Neural cell (in vitro differentiated cells): ENCODE measurements around the gene GIMAP4. TPM values are rescaled to one million over a fixed set of nuclear protein-coding genes. Genes with fewer than 3 reads are reported as not detected.

Experiments used
- H2AFZ ChIP-seq: fragments of 200-600, 300-800 bp; sonication (generic), shearing (Covaris generic); 2 replicates; pipeline ENCODE4 v1.6.0; 2014; ENCODE audit warnings: low read depth, mild to moderate bottlenecking, antibody characterized with exemption, low read length, moderate library complexity
- H3F3A ChIP-seq: fragments of 200-600 bp; shearing (Covaris generic); 2 replicates; pipeline ENCODE4 v1.6.1; 2016; ENCODE audit warnings: mild to moderate bottlenecking, moderate library complexity, mixed read lengths, antibody characterized with exemption, low read length; ENCODE audit not compliant: insufficient read depth, poor library complexity, severe bottlenecking
- H3K27ac ChIP-seq: fragments of 200-600, 300-800 bp; sonication (generic), shearing (Covaris generic); 2 replicates; pipeline ENCODE4 v1.5.1; 2014; ENCODE audit warnings: mild to moderate bottlenecking, low read length, moderate library complexity
- H3K27me3 ChIP-seq: fragments of 300-800, 200-600 bp; sonication (generic), shearing (Covaris generic); 2 replicates; pipeline ENCODE4 v1.6.0; 2014; ENCODE audit warnings: mild to moderate bottlenecking, low read depth, low read length, moderate library complexity; ENCODE audit not compliant: insufficient read depth
- H3K36me3 ChIP-seq: fragments of 300-800, 200-600 bp; sonication (generic), shearing (Covaris generic); 2 replicates; pipeline ENCODE4 v1.5.1; 2014; ENCODE audit warnings: mild to moderate bottlenecking, antibody characterized with exemption, low read length, moderate library complexity; ENCODE audit not compliant: insufficient read depth
- H3K4me2 ChIP-seq: fragments of 300-800, 200-600 bp; sonication (generic), shearing (Covaris generic); 2 replicates; pipeline ENCODE4 v1.6.0; 2014; ENCODE audit warnings: mild to moderate bottlenecking, low read length
- H3K4me3 ChIP-seq: fragments of 300-800, 200-600 bp; sonication (generic), shearing (Covaris generic); 2 replicates; pipeline ENCODE4 v1.5.1; 2014; ENCODE audit warnings: mild to moderate bottlenecking, low read length, moderate library complexity
- H3K79me2 ChIP-seq: fragments of 200-600 bp; shearing (Covaris generic); replicated peaks from 2 replicates; pipeline ENCODE4 v1.6.0; 2014; ENCODE audit warnings: mild to moderate bottlenecking, low read length, moderate library complexity; ENCODE audit not compliant: insufficient read depth
- H3K9ac ChIP-seq: fragments of 300-800, 200-600 bp; sonication (generic), shearing (Covaris generic); 2 replicates; pipeline ENCODE4 v1.6.1; 2016; ENCODE audit warnings: mild to moderate bottlenecking, low read length, mixed read lengths
- H3K9me2 ChIP-seq: fragments of 200-600 bp; shearing (Covaris generic); 2 replicates; pipeline ENCODE4 v1.6.1; 2016; ENCODE audit warnings: mild to moderate bottlenecking, low read length, mixed read lengths; ENCODE audit not compliant: insufficient read depth
- H3K9me3 ChIP-seq: fragments of 200-600, 300-800 bp; sonication (generic), shearing (Covaris generic); 2 replicates; pipeline ENCODE4 v1.6.1; 2016; ENCODE audit warnings: mild to moderate bottlenecking, mixed run types, low read length, moderate library complexity, mixed read lengths
- H4K20me1 ChIP-seq: fragments of 200-600 bp; shearing (Covaris generic); 2 replicates; pipeline ENCODE4 v1.6.1; 2016; ENCODE audit warnings: mild to moderate bottlenecking, mixed run types; ENCODE audit not compliant: insufficient read depth
- CTCF ChIP-seq: fragments of 450-650 bp; IDR thresholded peaks from 2 replicates; pipeline ENCODE4 v1.5.1; 2014; ENCODE audit warnings: antibody characterized with exemption, mild to moderate bottlenecking, moderate library complexity; ENCODE audit not compliant: poor library complexity, severe bottlenecking
- EP300 ChIP-seq: fragments of 450-650 bp; conservative IDR thresholded peaks from 2 replicates; pipeline ENCODE4 v1.6.1; 2014; ENCODE audit warnings: antibody characterized with exemption, mild to moderate bottlenecking, moderate library complexity; ENCODE audit not compliant: poor library complexity, severe bottlenecking
- EZH2 ChIP-seq: fragments of 200-600, 300-800 bp; shearing (Covaris generic), sonication (generic); IDR thresholded peaks from 2 replicates; pipeline ENCODE4 v1.6.1; 2014; ENCODE audit warnings: antibody characterized with exemption, low read length, borderline replicate concordance, mild to moderate bottlenecking; ENCODE audit not compliant: insufficient read depth, poor library complexity, severe bottlenecking
- MXI1 ChIP-seq: fragments of 450-650 bp; conservative IDR thresholded peaks from 2 replicates; pipeline ENCODE4 v1.6.1; 2014; ENCODE audit warnings: antibody characterized with exemption, mild to moderate bottlenecking; ENCODE audit not compliant: poor library complexity, severe bottlenecking
- POLR2AphosphoS5 ChIP-seq: IDR thresholded peaks from 2 replicates; pipeline ENCODE4 v1.6.1; 2012
- RAD21 ChIP-seq: fragments of 450-650 bp; conservative IDR thresholded peaks from 2 replicates; pipeline ENCODE4 v1.6.1; 2014; ENCODE audit warnings: antibody characterized with exemption, mild to moderate bottlenecking, moderate library complexity
- REST ChIP-seq: IDR thresholded peaks from 2 replicates; pipeline ENCODE4 v1.6.1; 2012; ENCODE audit warnings: borderline replicate concordance
- SMC3 ChIP-seq: fragments of 450-650 bp; conservative IDR thresholded peaks from 2 replicates; pipeline ENCODE4 v1.6.1; 2014; ENCODE audit warnings: antibody characterized with exemption, mild to moderate bottlenecking, moderate library complexity; ENCODE audit not compliant: poor library complexity
- TAF1 ChIP-seq: IDR thresholded peaks from 2 replicates; pipeline ENCODE4 v1.6.1; 2012; ENCODE audit warnings: low read depth
- polyA plus RNA-seq: library from polyadenylated mRNA; depleted of rRNA; stranded (reverse); fragments of >200 nt; gene quantifications from 2 replicates; pipeline ENCODE4 v1.2.3, GENCODE V29; 2014

Gene GIMAP4
- polyA plus RNA-seq, 1 donor from 2014 or later = not detected

GRCh38 chr7:150620617-150621371, 53.6 kb downstream of the GIMAP4 start:
- Histone ChIP-seq H3K27ac (no peak overlapping the region), H3K4me2 (no peak overlapping the region), H3K9ac (no peak overlapping the region), H3K79me2 (no peaks in the 10 kb centered on the region), H2AFZ (no peak overlapping the region), H3K9me3 (no peaks in the 10 kb centered on the region), H3K27me3 (no peaks in the 10 kb centered on the region), H3F3A (no peaks in the 10 kb centered on the region), H3K36me3 (no peaks in the 10 kb centered on the region), H4K20me1 (no peaks in the 10 kb centered on the region), H3K4me3 (no peak overlapping the region), H3K9me2 (no peaks in the 10 kb centered on the region)
- TF ChIP-seq EZH2 (no peak), RAD21 (no peak), SMC3 (no peak), CTCF (no peak), EP300 (no peak), TAF1 (no peak), MXI1 (no peak), REST (no peak), POLR2AphosphoS5 (no peak)

- Histone ChIP-seq H3K9me3 (no peaks in the 10 kb centered on the region), H3K9ac (no peak overlapping the region)
Measured at GRCh38 chr7:150621376-150621775, 54.2 kb downstream of the GIMAP4 start.

More at GRCh38 chr7:150621376-150621775, 54.2 kb downstream of the GIMAP4 start:
- no peak overlapping the region for H3K27ac ChIP-seq
- H3F3A ChIP-seq = no peaks in the 10 kb centered on the region
- H3K9me2 ChIP-seq = no peaks in the 10 kb centered on the region
- no peaks in the 10 kb centered on the region for H3K79me2 ChIP-seq
- no peak overlapping the region for H2AFZ ChIP-seq
- TF ChIP-seq MXI1 (no peak), POLR2AphosphoS5 (no peak), TAF1 (no peak), RAD21 (no peak), EZH2 (no peak), EP300 (no peak), SMC3 (no peak), REST (no peak), CTCF (no peak)
- no peaks in the 10 kb centered on the region for H4K20me1 ChIP-seq
- no peaks in the 10 kb centered on the region for H3K36me3 ChIP-seq
- no peak overlapping the region for H3K4me3 ChIP-seq
- H3K27me3 ChIP-seq = no peaks in the 10 kb centered on the region
- no peak overlapping the region for H3K4me2 ChIP-seq
